ENCODE results near the gene CEACAM3. TPM values are rescaled to one million over a fixed set of nuclear protein-coding genes. Genes with fewer than 3 reads are reported as not detected.

Gene CEACAM3
- total RNA-seq, 2 experiments from 2014 or later = not detected

DNA sequence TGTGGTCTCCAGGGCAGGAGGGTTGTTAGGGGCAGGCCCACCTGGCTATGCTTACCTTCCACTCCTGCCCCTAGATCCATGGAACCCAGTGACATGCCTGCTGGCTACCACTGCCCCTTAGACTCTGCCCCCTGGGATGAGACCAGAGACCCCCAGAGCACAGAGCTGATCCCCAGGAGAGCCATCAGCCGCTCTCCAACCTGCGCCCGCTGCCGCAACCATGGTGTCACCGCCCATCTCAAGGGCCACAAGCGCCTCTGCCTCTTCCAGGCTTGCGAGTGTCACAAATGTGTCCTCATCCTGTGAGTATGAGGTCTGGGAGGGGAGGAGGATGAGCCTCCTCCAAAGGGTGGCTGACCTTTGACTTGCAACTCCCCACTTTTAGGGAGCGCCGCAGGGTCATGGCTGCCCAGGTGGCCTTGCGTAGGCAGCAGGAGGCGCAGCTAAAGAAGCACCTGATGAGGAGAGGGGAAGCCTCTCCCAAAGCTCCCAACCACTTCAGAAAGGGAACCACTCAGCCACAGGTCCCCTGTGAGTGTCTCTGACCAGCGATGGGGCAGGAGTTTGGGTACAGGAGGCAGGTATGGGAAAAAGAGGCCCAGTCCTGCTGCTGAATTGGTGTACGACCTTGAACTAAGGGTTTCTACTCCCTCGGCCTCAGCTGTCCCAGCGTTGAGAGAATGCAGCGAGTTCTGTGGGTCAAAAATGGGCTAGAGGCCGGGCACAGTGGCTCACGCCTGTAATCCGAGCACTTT is 51.1 kb downstream of the CEACAM3 start:
- H3K27me3 ChIP-seq (ENCODE audit: control insufficient read depth in 1 of 2, insufficient read depth in 2 of 2, low read length in 2 of 2) = no peaks in the 10 kb centered on the region
- no peak overlapping the region for H3K27ac ChIP-seq (ENCODE audit: low read depth in 1 of 2, low read length in 2 of 2)
- ChIA-PET CTCF (no interaction called here), POLR2A (interaction anchor here (1.2 kb wide), 1 partner anchor 13 kb away, joined by 3 read pairs; the partner anchor contains the start of gene RPS19)
- H3K36me3 ChIP-seq (ENCODE audit: insufficient read depth, low read length) = no peaks in the 10 kb centered on the region
- H3K4me3 ChIP-seq (ENCODE audit: low read length) = no peak overlapping the region
- peaks cover 0 to 10% of the 10 kb centered on the region in 2 experiments for H3K9me3 ChIP-seq (ENCODE audit: control insufficient read depth in 1 of 2, insufficient read depth in 1 of 2, low read length in 2 of 2)
- no peak for TF ChIP-seq CTCF (IDR thresholded peaks at IDR 0.05)
- DNase-seq = no peak
- ATAC-seq (ENCODE audit: poor library complexity) = no peak
- Mint-ChIP-seq H3K36me3 (ENCODE audit: low read depth) (no peaks in the 10 kb centered on the region), H3K27ac (no peak overlapping the region), H3K4me3 (no peak overlapping the region), H3K27me3 (peaks cover 6% of the 10 kb centered on the region), H3K4me1 (ENCODE audit: low read depth) (no peaks in the 10 kb centered on the region), H3K9me3 (no peaks in the 10 kb centered on the region)
- intact Hi-C loops (cut with DNase I, micrococcal nuclease) = no loop called here
- H3K4me1 ChIP-seq (ENCODE audit: insufficient read depth, low read length) = no peaks in the 10 kb centered on the region

GRCh38 chr19:41848666-41849065 is 52.3 kb downstream of the CEACAM3 start:
- POLR2A ChIA-PET = interaction anchor here (0.6 to 1.2 kb wide), 2 partner anchors 11 to 100 kb away, joined by 3 read pairs; partner anchors contain the start of gene RPS19
- H3K36me3 Mint-ChIP-seq (ENCODE audit: low read depth) = no peaks in the 10 kb centered on the region
- Histone ChIP-seq H3K4me1 (ENCODE audit: insufficient read depth, low read length) (no peaks in the 10 kb centered on the region), H3K9me3 (ENCODE audit: control insufficient read depth in 1 of 2, insufficient read depth in 1 of 2, low read length in 2 of 2) (peaks cover 0 to 10% of the 10 kb centered on the region in 2 experiments), H3K27ac (ENCODE audit: low read depth in 1 of 2, low read length in 2 of 2) (no peak overlapping the region), H3K36me3 (ENCODE audit: insufficient read depth, low read length) (no peaks in the 10 kb centered on the region), H3K27me3 (ENCODE audit: control insufficient read depth in 1 of 2, insufficient read depth in 2 of 2, low read length in 2 of 2) (no peaks in the 10 kb centered on the region), H3K4me3 (ENCODE audit: low read length) (no peak overlapping the region)
- no peak overlapping the region for H3K27ac Mint-ChIP-seq
- H3K4me1 Mint-ChIP-seq (ENCODE audit: low read depth) = no peaks in the 10 kb centered on the region
- DNase-seq = no peak
- CTCF ChIA-PET = no interaction called here
- no peak for TF ChIP-seq CTCF (IDR thresholded peaks at IDR 0.05)
- H3K9me3 Mint-ChIP-seq = no peaks in the 10 kb centered on the region
- ATAC-seq (ENCODE audit: poor library complexity) = no peak
- intact Hi-C loops (cut with DNase I, micrococcal nuclease) = no loop called here
- no peak overlapping the region for H3K4me3 Mint-ChIP-seq
- peaks cover 8% of the 10 kb centered on the region for H3K27me3 Mint-ChIP-seq

DNA sequence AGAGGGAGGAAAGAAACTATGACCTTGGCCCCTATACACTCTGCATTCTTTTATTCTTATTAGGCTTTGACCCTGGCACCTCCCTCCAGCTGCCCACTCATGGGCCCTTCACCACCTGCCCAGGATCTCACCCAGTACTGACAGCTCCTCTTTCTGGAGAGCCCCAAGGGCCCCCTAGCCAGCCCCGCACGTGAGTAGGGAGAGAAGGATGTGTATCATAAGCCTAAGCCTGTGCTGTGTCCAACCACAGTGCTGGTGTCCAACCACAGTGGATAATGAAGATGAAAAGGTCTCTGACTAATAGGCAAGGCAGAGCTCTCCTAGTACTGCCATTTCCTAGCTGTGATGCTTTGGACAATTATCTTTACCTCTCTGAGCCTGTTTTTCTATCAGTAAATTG is 52.7 kb downstream of the CEACAM3 start:
- Histone ChIP-seq H3K27me3 (ENCODE audit: control insufficient read depth in 1 of 2, insufficient read depth in 2 of 2, low read length in 2 of 2) (no peaks in the 10 kb centered on the region), H3K4me1 (ENCODE audit: insufficient read depth, low read length) (no peaks in the 10 kb centered on the region), H3K36me3 (ENCODE audit: insufficient read depth, low read length) (no peaks in the 10 kb centered on the region), H3K9me3 (ENCODE audit: control insufficient read depth in 1 of 2, insufficient read depth in 1 of 2, low read length in 2 of 2) (peaks cover 0 to 10% of the 10 kb centered on the region in 2 experiments), H3K4me3 (ENCODE audit: low read length) (no peak overlapping the region), H3K27ac (ENCODE audit: low read depth in 1 of 2, low read length in 2 of 2) (no peak overlapping the region)
- Mint-ChIP-seq H3K9me3 (no peaks in the 10 kb centered on the region), H3K36me3 (ENCODE audit: low read depth) (no peaks in the 10 kb centered on the region), H3K27ac (no peak overlapping the region), H3K27me3 (peaks cover 9% of the 10 kb centered on the region), H3K4me1 (ENCODE audit: low read depth) (no peaks in the 10 kb centered on the region), H3K4me3 (no peak overlapping the region)
- intact Hi-C loops (cut with DNase I, micrococcal nuclease) = no loop called here
- ChIA-PET CTCF (no interaction called here), POLR2A (interaction anchor here (0.6 kb wide), 1 partner anchor 100 kb away, joined by 3 read pairs; no protein-coding TSS in a partner anchor)
- DNase-seq (no peak), ATAC-seq (ENCODE audit: poor library complexity) (no peak)
- no peak for TF ChIP-seq CTCF (IDR thresholded peaks at IDR 0.05)
